Central memory CD4-positive, alpha-beta T cell (primary cell): ENCODE data around the gene SERPINA10.
"Not testable (repeated sequence)": the region's sequence is repeated elsewhere in the genome, so short reads cannot be mapped to it uniquely, and the experiment has no call there.

ENCODE experiments used
- DNase-seq: peaks from one replicate; pipeline ENCODE4 v3.0.0; 2022

SERPINA10 gene

DNA sequence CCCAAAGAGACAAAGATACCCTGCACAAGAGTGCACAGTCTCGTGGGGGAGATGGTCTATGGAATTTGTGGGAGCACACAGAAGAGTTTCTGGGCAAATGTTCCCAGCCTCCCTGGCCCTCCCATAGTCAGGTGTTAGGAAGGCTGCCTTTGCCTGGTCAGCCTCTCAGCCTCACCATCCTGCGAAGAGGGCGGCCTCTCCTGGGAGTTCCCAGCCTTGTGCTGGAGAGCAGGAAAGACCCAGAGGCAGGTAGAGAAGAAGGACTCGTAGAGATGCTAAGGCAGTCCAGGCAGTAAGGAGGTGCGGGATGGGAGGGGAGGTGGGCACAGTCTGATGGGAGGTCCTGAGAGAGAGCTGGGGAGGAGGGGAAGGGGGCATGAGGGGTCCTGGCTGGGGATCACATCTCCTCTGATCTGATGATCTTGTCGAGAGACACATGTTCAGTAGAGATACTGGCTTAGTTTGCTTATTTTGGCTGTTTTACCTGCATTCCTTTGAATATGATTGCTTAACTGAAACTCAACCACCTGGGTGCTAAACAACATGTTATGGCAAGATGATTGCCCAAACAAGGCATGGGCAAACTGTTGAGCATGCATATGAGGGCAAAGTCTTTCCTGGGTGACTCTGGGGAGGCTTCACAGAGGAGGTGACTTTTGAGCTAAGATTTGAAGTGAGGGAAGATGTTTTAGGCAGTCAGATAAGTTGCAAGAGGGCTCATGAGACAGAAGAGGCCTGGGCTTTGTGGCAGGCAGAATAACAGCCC lies 19.6 kb upstream of the SERPINA10 start:
- no peak for DNase-seq

- DNase-seq = no peak
These were observed 17.2 kb upstream of the SERPINA10 start for GRCh38 chr14:94310248-94310647.

DNA sequence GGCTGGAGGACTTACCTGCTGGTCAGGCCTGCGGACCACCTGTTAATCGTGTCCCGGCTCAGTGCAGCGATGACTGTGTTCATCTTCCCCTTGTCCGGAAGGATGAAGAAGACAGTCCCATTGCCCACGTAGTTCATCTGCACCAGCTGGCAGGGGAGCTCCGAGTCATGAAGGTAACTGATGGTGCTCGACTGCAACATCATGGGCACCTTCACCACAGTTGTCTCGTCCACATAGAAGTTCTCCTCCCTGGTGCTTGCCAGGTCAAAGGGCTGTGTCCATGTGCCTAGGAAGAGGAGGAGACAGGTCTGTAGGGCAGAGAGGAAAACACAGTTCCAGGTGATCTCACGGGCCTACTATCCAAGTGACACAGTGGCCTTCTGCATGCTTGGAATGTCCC lies 16.7 kb upstream of the SERPINA10 start:
- no peak for DNase-seq

GRCh38 chr14:94307410-94307992 lies 14.4 kb upstream of the SERPINA10 start:
- DNase-seq = no peak

GRCh38 chr14:94306047-94306978 lies 13.2 kb upstream of the SERPINA10 start:
- DNase-seq = no peak

DNA sequence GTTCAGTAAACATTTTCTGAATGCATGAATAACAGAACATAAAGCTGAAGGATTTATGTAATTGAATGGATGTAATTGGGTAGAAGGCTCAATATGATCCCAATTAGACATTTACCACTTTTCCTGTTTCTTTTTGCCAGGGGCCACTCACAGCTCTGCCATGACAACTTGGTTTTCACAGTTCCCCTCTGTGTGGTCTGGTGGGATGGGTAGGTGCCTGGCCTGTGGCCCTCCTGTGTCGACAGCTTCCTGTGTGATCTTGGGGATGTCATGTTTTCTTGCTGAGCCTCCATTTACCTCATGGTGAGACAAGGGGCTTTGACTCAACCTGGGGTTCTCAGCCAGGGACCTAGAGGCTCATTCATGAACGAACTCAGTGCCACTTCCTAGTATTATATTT lies 12.6 kb upstream of the SERPINA10 start:
- no peak for DNase-seq

DNA sequence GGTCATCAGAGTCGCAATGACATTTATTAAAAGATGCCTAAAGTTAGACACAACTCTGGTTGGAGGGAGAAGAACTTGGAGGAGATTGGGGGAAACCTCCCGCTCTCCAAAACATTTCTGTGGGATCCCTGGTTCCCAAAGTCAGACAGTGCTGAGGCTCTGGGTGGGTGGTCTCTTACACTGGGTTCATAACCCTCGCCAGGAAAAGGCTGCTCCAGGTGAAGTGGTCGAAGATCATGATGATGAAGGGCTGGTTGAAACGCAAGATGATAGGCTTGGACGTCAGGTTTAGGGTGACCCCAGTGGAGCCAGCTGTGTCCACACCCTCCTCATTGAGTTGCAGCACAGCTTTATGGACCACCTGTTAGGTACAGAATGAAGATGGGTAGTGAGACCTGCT lies 11.2 kb upstream of the SERPINA10 start:
- DNase-seq = no peak

GRCh38 chr14:94303111-94303510 lies 10.0 kb upstream of the SERPINA10 start:
- DNase-seq = no peak

GRCh38 chr14:94298130-94298529 lies 5.1 kb upstream of the SERPINA10 start:
- DNase-seq = no peak

DNA sequence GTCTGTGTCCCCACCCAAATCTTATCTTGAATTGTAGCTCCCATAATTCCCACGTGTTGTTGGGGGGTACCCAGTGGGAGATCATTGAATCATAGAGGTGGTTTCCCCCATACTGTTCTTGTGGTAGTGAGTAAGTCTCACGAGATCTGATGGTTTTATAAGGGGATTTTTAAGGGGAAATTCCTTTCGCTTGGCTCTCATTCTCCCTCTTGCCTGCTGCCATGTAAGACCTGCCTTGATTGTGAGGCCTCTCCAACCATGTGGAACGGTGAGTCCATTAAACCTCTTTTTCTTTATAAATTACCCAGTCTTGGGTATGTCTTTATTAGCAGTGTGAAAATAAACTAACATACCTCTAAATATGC lies 3.1 kb upstream of the SERPINA10 start:
- not testable (repeated sequence) for DNase-seq

- no peak for DNase-seq
These were observed 2.5 kb upstream of the SERPINA10 start for GRCh38 chr14:94295360-94296180.

DNA sequence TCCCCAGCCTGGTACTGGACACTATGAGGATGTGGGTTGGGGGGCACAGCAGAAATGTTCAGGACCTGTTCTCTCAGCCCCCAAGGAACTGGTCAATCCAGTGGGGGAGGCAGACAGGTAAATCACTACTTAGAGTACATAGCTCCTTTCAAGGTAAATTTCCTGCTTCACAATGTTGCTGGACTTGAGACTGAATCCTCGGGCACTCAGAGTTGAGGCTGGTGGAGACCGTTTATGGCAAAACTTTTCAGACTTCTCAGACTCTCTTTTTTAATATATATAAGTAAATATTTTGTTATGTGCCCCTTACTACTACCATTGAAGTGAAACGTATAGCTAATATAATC lies 483 bp upstream of the SERPINA10 start:
- no peak for DNase-seq

DNA sequence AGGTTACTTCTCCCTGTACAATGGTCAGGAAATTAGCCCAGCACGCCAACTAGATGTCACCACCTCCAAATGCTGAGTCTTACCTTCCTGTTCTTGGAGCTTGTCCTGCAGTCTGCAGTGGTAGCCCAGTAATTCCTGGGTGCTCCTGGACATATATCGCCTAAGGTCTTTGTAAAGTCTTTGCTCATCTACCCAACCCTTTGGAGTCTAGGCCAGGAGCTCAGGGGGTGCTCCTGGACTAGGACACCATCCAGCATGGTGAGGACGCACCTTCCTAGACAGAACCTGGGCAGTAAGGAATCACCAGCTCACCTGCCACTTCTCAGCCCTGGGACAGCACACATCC lies 569 bp downstream of the SERPINA10 start:
- no peak for DNase-seq

- DNase-seq = no peak
These were observed 1.1 kb downstream of the SERPINA10 start for GRCh38 chr14:94291906-94292525.

- DNase-seq = no peak
These were observed 1.7 kb downstream of the SERPINA10 start for GRCh38 chr14:94291159-94291905.

DNA sequence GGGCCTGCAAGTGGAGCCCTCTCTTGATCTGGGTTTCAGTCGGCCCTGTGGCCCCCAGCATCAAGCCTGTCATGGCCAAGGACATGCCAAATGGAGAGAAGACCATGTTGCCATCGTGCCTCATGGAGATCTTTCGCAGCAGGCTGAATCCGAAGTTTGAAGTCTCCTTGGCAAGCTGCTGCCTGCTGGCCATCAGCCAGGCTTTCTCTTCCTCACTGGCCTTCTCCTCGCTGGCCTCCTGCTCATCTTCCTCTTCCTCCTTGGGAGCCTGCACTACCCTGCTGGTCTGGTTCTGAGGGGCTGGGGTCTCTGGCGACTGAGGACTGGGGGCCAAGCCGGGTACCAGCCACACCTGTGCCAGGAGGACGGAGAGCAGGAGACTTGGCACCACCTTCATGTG lies 2.9 kb downstream of the SERPINA10 start:
- no peak for DNase-seq

DNA sequence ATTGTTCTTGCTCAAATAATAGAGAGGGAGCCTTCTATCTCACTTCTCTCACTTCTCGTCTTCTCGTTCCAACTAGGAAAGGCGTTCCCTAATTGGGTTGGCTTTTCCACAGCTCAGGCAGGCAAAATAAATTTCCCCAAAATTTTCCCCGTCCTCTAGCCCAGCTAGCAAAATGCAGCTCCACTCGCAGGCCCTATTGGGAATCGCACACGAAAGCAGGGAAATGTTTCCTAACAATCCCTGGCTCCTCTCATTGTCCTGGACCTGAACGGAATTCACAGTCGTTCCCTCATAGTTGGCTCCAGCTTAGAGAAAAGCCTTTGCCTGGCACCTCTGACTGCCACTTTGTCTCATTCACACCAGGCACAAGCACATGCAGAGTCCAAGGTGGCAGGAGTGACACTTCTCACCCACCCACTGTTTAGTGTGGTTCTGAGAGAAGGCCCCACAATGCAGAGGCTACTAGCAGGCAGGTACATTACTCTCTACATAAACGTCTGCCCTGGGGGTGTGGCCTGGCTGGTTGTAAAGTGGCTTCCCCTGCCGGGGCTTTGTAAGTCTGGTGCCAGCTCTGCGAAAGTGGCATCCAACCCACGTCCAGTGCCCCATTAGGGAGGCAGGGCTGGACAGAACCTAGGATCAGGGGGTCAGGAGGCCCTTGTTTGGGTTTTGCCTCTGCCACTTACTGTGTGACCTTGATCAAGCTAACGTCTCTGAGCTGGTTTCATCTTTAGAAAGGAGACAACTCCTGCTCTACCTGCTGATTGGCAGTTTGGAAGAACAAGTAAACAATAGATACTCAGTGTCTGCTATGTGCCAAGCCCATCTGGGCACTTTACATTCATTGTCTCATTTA lies 4.2 kb downstream of the SERPINA10 start:
- DNase-seq = no peak

DNA sequence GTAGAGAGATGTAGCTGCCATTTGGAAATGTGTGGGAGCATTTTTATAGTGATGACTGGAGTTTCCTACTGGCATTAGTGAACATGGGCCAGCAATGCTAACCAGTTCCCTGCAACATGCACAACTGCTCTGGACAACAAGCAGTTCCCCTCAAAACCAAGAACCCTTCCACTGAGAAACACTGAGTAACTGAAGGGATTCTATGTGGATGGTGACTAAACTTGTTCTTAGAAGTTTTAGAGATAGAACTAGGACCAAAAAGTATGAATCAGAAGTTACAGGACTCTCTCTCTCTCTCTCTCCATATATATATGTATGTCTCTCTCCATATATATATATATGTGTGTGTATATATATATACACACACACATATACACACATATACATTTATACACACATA lies 7.9 kb downstream of the SERPINA10 start:
- DNase-seq = no peak

DNA sequence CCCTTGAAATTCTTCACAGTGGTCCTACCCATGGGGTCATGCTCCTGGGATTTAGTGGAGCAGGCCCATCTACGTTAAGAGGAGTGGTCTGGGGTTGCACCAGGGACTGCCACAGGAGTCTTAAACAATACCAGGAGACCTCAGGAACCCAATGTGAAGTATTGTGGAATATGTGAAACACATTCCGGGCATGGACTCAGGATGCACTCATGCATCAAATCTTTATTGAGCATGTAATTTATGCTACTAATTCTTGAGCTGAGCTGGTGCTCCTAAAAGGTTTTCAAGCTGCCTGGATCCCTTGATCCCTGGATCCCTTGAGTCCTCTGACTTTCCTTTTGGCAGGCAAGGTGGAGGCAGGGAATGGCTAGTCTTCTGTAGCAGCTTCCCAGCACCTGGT lies 8.8 kb downstream of the SERPINA10 start:
- no peak for DNase-seq

DNA sequence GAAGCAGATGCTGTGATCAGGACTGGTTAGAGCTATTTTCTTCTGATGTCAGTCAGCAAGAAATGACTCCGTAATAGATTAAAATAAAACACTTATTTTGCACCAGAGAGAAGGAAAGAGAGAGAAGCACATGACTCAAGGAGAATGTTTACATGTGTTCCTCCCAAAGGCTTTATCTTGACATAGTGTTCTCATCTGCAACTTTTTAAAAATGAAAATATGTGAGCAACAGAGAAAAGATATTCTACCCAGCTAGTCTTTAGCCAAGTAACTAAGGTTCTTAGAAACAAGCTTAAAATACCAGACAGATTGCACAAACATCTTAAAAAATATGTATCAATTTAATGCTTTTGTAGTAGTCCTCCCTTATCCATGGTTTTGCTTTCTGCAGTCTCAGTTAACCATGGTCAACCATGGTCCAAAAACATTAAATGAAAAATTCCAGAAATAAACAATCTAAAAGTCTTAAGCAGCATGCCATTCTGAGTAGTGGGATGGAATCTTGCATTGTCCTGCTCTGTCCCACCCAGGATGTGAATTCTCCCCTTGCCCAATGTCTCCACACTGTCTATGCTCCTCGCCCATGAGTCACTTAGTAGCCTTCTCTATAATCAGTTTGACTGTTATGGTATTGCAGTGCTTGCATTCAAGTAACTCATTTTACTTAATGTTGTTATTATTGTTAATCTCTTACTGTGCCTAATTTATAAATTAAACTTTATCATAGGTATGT lies 9.9 kb downstream of the SERPINA10 start:
- DNase-seq = no peak
